Endothelial cell of umbilical vein (primary cell): Measurements from ENCODE around the gene SRGAP1. TPM values are rescaled to one million over a fixed set of nuclear protein-coding genes. Genes with fewer than 3 reads are reported as not detected.

ENCODE experiments used
- BruUV-seq: library from RNA; stranded (reverse); fragments of 400-500 nt; replicated peaks from 2 replicates; lab custom pipeline; 2021; lab: Mats Ljungman, UMichigan
- CTCF ChIA-PET: fragments of 300-600, 350-600 bp; sonication (Branson Sonifier 250); formaldehyde crosslinking; loops from one replicate; lab custom pipeline; 2021; ENCODE audit warnings: antibody characterized with exemption, inconsistent platforms; lab: Charles Lee
- POLR2A ChIA-PET: fragments of 300-600, 350-600 bp; sonication (Branson Sonifier 250); formaldehyde crosslinking; loops from one replicate; lab custom pipeline; 2021; ENCODE audit warnings: antibody characterized with exemption, inconsistent platforms; lab: Charles Lee
- DNase-seq: peaks from one replicate; pipeline ENCODE4 v3.0.0-alpha.2; 2011; ENCODE audit warnings: low read depth, low spot score
- FAIRE-seq: peaks from 2 replicates; lab custom pipeline; 2011; peaks lifted over from hg19 to GRCh38; lab: Jason Lieb, UNC
- H2AFZ ChIP-seq: 2 replicates; pipeline ENCODE4 v1.6.0; 2012; ENCODE audit warnings: low read depth, low read length, control low read depth, inconsistent platforms
- H3K27ac ChIP-seq: 2 replicates; pipeline ENCODE4 v1.5.1; 2011; ENCODE audit warnings: low read depth, mild to moderate bottlenecking, control low read depth, low read length, moderate library complexity; ENCODE audit not compliant: insufficient read depth
- H3K27me3 ChIP-seq, 2 experiments: 2 replicates each; pipeline versions ENCODE4 v1.6.0 to v1.6.1; 2011; ENCODE audit warnings: low read length in 2 of 2, mixed read lengths in 1 of 2; ENCODE audit not compliant: control insufficient read depth in 2 of 2, insufficient read depth in 2 of 2
- H3K36me3 ChIP-seq, 2 experiments: 2 replicates in 1 of 2; 3 replicates in 1 of 2; pipeline ENCODE4 v1.5.1; 2011; ENCODE audit warnings: low read length in 2 of 2, mild to moderate bottlenecking in 1 of 2, moderate library complexity in 1 of 2; ENCODE audit not compliant: control insufficient read depth in 2 of 2, insufficient read depth in 2 of 2; ENCODE audit errors: extremely low read depth in 1 of 2
- H3K4me1 ChIP-seq: 3 replicates; pipeline ENCODE4 v1.5.1; 2011; ENCODE audit warnings: mild to moderate bottlenecking, low read length; ENCODE audit not compliant: control insufficient read depth, insufficient read depth; ENCODE audit errors: extremely low read depth
- H3K4me2 ChIP-seq: 2 replicates; pipeline ENCODE4 v1.6.1; 2011; ENCODE audit warnings: low read length, control low read depth, mixed read lengths; ENCODE audit not compliant: insufficient read depth
- H3K4me3 ChIP-seq, 3 experiments: fragments of 200-600 bp in 1 of 3; sonication (generic), shearing (Covaris generic) in 1 of 3; replicated peaks in 1 of 3; 2 replicates each; pipeline ENCODE4 v1.5.1; 2011 to 2016; ENCODE audit warnings: control low read depth in 3 of 3, low read length in 3 of 3, mild to moderate bottlenecking in 2 of 3, inconsistent platforms in 1 of 3, low read depth in 1 of 3, moderate library complexity in 1 of 3; ENCODE audit not compliant: insufficient read depth in 1 of 3
- H3K79me2 ChIP-seq: 2 replicates; pipeline ENCODE4 v1.6.0; 2012; ENCODE audit warnings: low read length, inconsistent platforms; ENCODE audit not compliant: control insufficient read depth, insufficient read depth
- H3K9ac ChIP-seq: replicated peaks from 2 replicates; pipeline ENCODE3; 2011; ENCODE audit warnings: low read length, control low read depth; ENCODE audit not compliant: insufficient read depth; ENCODE audit errors: extremely low read depth
- H3K9me1 ChIP-seq: replicated peaks from 3 replicates; pipeline ENCODE4 v1.6.0; 2011; ENCODE audit warnings: mild to moderate bottlenecking, low read length; ENCODE audit not compliant: control insufficient read depth, insufficient read depth; ENCODE audit errors: extremely low read depth
- H3K9me3 ChIP-seq: replicated peaks from 2 replicates; pipeline ENCODE4 v1.5.1; 2012; ENCODE audit warnings: low read length, inconsistent platforms; ENCODE audit not compliant: control insufficient read depth, insufficient read depth
- H4K20me1 ChIP-seq: replicated peaks from 2 replicates; pipeline ENCODE3; 2011; ENCODE audit warnings: mild to moderate bottlenecking, low read length; ENCODE audit not compliant: control insufficient read depth, insufficient read depth; ENCODE audit errors: extremely low read depth
- EZH2 ChIP-seq: IDR thresholded peaks from 2 replicates; pipeline ENCODE4 v1.6.1; 2012; ENCODE audit warnings: borderline replicate concordance, low read depth, mild to moderate bottlenecking, moderate library complexity, low read length, inconsistent platforms; ENCODE audit not compliant: severe bottlenecking
- FOS ChIP-seq: IDR thresholded peaks from 2 replicates; pipeline ENCODE4 v1.6.1; 2011; ENCODE audit warnings: mild to moderate bottlenecking, low read length, moderate library complexity, borderline replicate concordance; ENCODE audit not compliant: insufficient read depth
- GATA2 ChIP-seq: IDR thresholded peaks from 2 replicates; pipeline ENCODE4 v1.7.0; 2011; ENCODE audit warnings: low read depth, mild to moderate bottlenecking, moderate library complexity, mixed read lengths, low read length; ENCODE audit not compliant: insufficient read length, insufficient read depth
- JUN ChIP-seq: IDR thresholded peaks from 2 replicates; pipeline ENCODE4 v1.6.1; 2011; ENCODE audit warnings: borderline replicate concordance, low read depth; ENCODE audit not compliant: insufficient read length, insufficient read depth
- MYC ChIP-seq: IDR thresholded peaks from one replicate; pipeline ENCODE4 v1.6.1; 2011; ENCODE audit warnings: mild to moderate bottlenecking, low read depth, low read length
- POLR2A ChIP-seq: IDR thresholded peaks from 2 replicates; pipeline ENCODE4 v1.6.1; 2012; ENCODE audit warnings: low read depth, mild to moderate bottlenecking, control low read depth, low read length
- POLR2AphosphoS5 ChIP-seq: IDR thresholded peaks from 2 replicates; pipeline ENCODE4 v1.6.1; 2012; ENCODE audit warnings: low read depth, mild to moderate bottlenecking, control low read depth, low read length, moderate library complexity; ENCODE audit not compliant: insufficient read depth
- dilution Hi-C: fragments of 300-500 bp; cut with MboI; formaldehyde crosslinking; loops from one replicate; pipeline ENCODE4 v1.15.0; 2019; ENCODE audit warnings: low sequenced_read_pairs; ENCODE audit not compliant: extremely low pct_ligation_motif_present
- intact Hi-C: fragments of 100-400 bp; cut with micrococcal nuclease; formaldehyde crosslinking; loops from one replicate; pipeline ENCODE4 v1.10.0; 2022
- polyA plus RNA-seq, 4 experiments: library from polyadenylated mRNA; depleted of rRNA in 3 of 4; stranded (reverse) in 3 of 4; unstranded in 1 of 4; fragments of >200 nt; gene quantifications; 2 replicates each; pipeline versions ENCODE4 v1.2.1 to v1.2.3, GENCODE V29; 2011 to 2012; ENCODE audit warnings: missing spikeins in 1 of 4
- total RNA-seq: library from RNA; stranded (reverse); gene quantifications from 2 replicates; pipeline ENCODE4 v1.2.3, GENCODE V29; 2021
- TF ChIP-seq, protein P1 (sequence below): IDR thresholded peaks from 2 replicates; pipeline ENCODE4 v1.6.1; 2011; ENCODE audit not compliant: insufficient read depth, insufficient read length
- TF ChIP-seq, protein P2 (sequence below), 2 donors: IDR thresholded peaks; 1 replicate in 1 of 2; 2 replicates in 1 of 2; pipeline ENCODE4 v1.5.1; 2011; ENCODE audit warnings: low read length in 2 of 2, mild to moderate bottlenecking in 2 of 2, moderate library complexity in 2 of 2, control low read depth in 1 of 2, inconsistent platforms in 1 of 2, low read depth in 1 of 2; ENCODE audit not compliant: insufficient read depth in 1 of 2; ENCODE audit errors: extremely low read depth in 1 of 2

Gene SRGAP1
- total and polyA plus RNA-seq, 2 donors (not counting 3 experiments of a cell fraction or from before 2014, with no cell fraction given), result 4.9 to 16.3 TPM

DNA sequence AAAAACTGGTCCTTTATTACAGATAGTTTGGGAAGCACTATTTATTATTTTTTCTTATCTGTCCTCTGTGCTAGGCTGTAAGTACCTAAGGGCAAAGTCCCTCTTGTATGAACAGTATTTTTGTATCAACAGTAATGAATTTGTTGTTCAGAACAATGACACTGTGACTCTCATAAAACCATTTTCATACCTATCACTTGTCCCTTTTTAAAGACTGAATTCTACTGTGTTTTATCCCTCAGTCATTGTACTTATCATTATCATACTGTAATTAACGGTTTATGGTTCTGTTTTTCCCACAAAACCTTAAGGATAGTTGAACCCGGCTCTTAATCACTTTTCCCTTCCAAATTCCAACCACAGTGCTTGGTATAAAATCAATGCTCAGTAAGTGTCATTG lies 69.4 kb downstream of the SRGAP1 start:
- TF ChIP-seq GATA2, result no peak
- TF ChIP-seq JUN, result no peak
- TF ChIP-seq, protein P1, sequence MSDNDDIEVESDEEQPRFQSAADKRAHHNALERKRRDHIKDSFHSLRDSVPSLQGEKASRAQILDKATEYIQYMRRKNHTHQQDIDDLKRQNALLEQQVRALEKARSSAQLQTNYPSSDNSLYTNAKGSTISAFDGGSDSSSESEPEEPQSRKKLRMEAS, result no peak
- TF ChIP-seq, protein P2, sequence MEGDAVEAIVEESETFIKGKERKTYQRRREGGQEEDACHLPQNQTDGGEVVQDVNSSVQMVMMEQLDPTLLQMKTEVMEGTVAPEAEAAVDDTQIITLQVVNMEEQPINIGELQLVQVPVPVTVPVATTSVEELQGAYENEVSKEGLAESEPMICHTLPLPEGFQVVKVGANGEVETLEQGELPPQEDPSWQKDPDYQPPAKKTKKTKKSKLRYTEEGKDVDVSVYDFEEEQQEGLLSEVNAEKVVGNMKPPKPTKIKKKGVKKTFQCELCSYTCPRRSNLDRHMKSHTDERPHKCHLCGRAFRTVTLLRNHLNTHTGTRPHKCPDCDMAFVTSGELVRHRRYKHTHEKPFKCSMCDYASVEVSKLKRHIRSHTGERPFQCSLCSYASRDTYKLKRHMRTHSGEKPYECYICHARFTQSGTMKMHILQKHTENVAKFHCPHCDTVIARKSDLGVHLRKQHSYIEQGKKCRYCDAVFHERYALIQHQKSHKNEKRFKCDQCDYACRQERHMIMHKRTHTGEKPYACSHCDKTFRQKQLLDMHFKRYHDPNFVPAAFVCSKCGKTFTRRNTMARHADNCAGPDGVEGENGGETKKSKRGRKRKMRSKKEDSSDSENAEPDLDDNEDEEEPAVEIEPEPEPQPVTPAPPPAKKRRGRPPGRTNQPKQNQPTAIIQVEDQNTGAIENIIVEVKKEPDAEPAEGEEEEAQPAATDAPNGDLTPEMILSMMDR (IDR thresholded peaks at IDR 0.05; ENCODE audit: extremely low read depth in 1 of 2, insufficient read depth in 1 of 2, low read depth in 1 of 2, low read length in 2 of 2), result no peak
- no peak for TF ChIP-seq MYC
- TF ChIP-seq FOS, result no peak
- no peak for TF ChIP-seq EZH2
- no peak for TF ChIP-seq POLR2A
- no peak for TF ChIP-seq POLR2AphosphoS5
- H3K4me2 ChIP-seq, result no peak overlapping the region
- H3K27ac ChIP-seq, result no peak overlapping the region
- BruUV-seq, result no TSS peak
- H3K36me3 ChIP-seq, result peaks cover 0 to 3% of the 10 kb centered on the region in 2 experiments
- no peak overlapping the region for H2AFZ ChIP-seq
- no peak overlapping the region for H3K4me3 ChIP-seq
- dilution Hi-C loops (no loop called here), intact Hi-C loops (no loop called here)
- CTCF ChIA-PET, result interaction anchor here (3.5 kb wide), 1 partner anchor 16 kb away, joined by 12 read pairs; no protein-coding TSS in a partner anchor
- POLR2A ChIA-PET, result no interaction called here
- H3K9me3 ChIP-seq, result no peaks in the 10 kb centered on the region
- H3K9ac ChIP-seq, result no peak overlapping the region
- FAIRE-seq, result no peak
- H3K79me2 ChIP-seq, result peaks cover 11% of the 10 kb centered on the region
- peaks cover 41% of the 10 kb centered on the region for H3K4me1 ChIP-seq
- no peaks in the 10 kb centered on the region for H4K20me1 ChIP-seq
- no peaks in the 10 kb centered on the region for H3K9me1 ChIP-seq
- H3K27me3 ChIP-seq, result no peaks in the 10 kb centered on the region
- DNase-seq, result no peak
